ENCODE measurements around the gene LCOR. TPM values are rescaled to one million over a fixed set of nuclear protein-coding genes. Genes with fewer than 3 reads are reported as not detected.

Gene LCOR
- total RNA-seq, 2 donors from 2014 or later, result 36.9 to 43.3 TPM

DNA sequence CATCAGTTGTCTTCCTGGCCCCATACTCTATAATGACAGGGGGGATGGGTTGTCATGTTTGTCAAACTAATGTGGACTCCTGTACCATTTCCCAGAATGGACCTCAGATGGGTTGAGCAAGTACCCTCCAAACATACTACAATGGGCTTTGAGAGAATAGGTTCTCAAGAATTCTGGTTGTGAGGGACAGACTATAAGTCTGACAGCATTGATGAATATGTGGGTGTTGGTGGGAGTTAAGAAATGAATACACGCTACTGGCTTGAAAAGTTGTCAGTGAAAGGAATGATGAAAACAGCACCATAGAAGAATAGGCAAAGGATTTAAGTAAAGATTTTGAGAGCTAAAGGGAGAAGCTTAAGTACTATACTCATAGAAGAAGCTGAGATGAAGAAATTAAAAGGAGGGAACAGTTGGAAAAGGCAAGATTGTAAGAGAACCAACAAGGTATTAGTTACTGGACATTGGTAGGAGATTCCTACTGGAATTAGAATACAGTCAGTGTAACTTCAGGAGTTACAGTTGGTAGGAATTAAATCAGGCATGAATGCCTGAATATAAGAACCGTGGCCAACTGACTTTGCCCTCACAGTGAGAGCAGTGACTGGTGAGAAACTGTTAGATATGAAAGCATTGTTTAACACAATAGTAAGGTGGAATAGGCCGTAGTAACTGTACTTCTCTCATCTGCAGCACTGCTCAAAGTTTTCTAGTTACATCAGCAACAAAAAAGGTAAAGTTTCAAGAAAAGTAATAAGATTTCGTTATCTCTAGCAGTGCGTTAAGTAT, 86.3 kb downstream of the LCOR start:
- peaks cover 6% of the 10 kb centered on the region for H3K4me1 ChIP-seq (ENCODE audit: control insufficient read depth, insufficient read depth, low read length)
- no peak overlapping the region for H3K9ac ChIP-seq (ENCODE audit: extremely low read depth, low read length, poor library complexity, severe bottlenecking)
- H3K36me3 ChIP-seq (ENCODE audit: control insufficient read depth, insufficient read depth, low read length), result peaks cover 23% of the 10 kb centered on the region
- Mint-ChIP-seq H3K27ac (no peak overlapping the region), H3K27me3 (ENCODE audit: insufficient read depth) (no peaks in the 10 kb centered on the region), H3K36me3 (ENCODE audit: low read depth) (peaks cover 20% of the 10 kb centered on the region), H3K4me1 (peaks cover 13% of the 10 kb centered on the region), H3K9me3 (no peaks in the 10 kb centered on the region), H3K4me3 (no peak overlapping the region)
- no peaks in the 10 kb centered on the region for H3K27me3 ChIP-seq (ENCODE audit: control insufficient read depth, insufficient read depth, low read length, poor library complexity, severe bottlenecking)
- H3K9me3 ChIP-seq (ENCODE audit: control insufficient read depth, low read length), result no peaks in the 10 kb centered on the region
- no peak overlapping the region for H3K4me3 ChIP-seq (ENCODE audit: low read length)
- H3K27ac ChIP-seq (ENCODE audit: low read depth, low read length), result no peak overlapping the region
- TF ChIP-seq, protein P1, sequence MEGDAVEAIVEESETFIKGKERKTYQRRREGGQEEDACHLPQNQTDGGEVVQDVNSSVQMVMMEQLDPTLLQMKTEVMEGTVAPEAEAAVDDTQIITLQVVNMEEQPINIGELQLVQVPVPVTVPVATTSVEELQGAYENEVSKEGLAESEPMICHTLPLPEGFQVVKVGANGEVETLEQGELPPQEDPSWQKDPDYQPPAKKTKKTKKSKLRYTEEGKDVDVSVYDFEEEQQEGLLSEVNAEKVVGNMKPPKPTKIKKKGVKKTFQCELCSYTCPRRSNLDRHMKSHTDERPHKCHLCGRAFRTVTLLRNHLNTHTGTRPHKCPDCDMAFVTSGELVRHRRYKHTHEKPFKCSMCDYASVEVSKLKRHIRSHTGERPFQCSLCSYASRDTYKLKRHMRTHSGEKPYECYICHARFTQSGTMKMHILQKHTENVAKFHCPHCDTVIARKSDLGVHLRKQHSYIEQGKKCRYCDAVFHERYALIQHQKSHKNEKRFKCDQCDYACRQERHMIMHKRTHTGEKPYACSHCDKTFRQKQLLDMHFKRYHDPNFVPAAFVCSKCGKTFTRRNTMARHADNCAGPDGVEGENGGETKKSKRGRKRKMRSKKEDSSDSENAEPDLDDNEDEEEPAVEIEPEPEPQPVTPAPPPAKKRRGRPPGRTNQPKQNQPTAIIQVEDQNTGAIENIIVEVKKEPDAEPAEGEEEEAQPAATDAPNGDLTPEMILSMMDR (conservative IDR thresholded peaks at IDR 0.05), result no peak
- WGBS, 2 experiments (ENCODE audit: insufficient coverage in 1 of 2, insufficient read length in 1 of 2), result 78 to 86% methylated on average over 3 to 4 of the region's 5 CpGs
- DNase-seq, result no peak

DNA sequence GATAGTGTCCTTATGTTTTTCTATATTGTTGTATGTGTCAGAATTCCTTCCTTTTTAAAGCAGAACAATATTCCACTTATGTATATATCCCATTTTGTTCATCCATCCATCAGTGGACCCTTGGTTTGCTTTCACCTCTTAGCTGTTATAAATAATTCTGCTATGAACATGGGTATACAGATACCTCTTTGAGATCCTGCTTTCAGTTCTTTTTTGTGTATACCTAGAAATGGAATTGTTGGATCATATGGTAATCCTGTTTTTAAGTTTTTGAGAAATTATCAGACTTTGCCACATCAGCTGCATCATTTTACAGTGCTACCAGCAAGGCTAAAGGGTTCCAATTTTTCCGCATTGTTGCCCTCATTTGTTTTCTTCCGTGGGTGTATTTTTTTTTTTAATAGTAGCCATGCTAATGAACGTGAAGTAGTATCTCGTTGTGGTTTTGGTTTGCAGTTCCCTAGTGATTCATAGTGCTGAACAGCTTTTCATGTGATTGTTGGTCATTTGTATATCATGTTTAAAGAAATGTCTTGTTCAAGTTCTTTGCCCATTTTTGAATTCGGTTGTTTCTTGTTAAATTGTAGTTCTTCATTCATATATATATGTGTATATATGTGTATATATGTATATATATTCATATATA, 87.8 kb downstream of the LCOR start:
- Histone ChIP-seq H3K9me3 (ENCODE audit: control insufficient read depth, low read length) (no peaks in the 10 kb centered on the region), H3K4me3 (ENCODE audit: low read length) (no peak overlapping the region), H3K27me3 (ENCODE audit: control insufficient read depth, insufficient read depth, low read length, poor library complexity, severe bottlenecking) (no peaks in the 10 kb centered on the region), H3K36me3 (ENCODE audit: control insufficient read depth, insufficient read depth, low read length) (peaks cover 18% of the 10 kb centered on the region), H3K4me1 (ENCODE audit: control insufficient read depth, insufficient read depth, low read length) (peaks cover 8% of the 10 kb centered on the region), H3K27ac (ENCODE audit: low read depth, low read length) (no peak overlapping the region), H3K9ac (ENCODE audit: extremely low read depth, low read length, poor library complexity, severe bottlenecking) (no peak overlapping the region)
- no peak for DNase-seq
- H3K27me3 Mint-ChIP-seq (ENCODE audit: insufficient read depth), result no peaks in the 10 kb centered on the region
- no peak overlapping the region for H3K27ac Mint-ChIP-seq
- H3K4me3 Mint-ChIP-seq, result no peak overlapping the region
- H3K36me3 Mint-ChIP-seq (ENCODE audit: low read depth), result peaks cover 14% of the 10 kb centered on the region
- TF ChIP-seq, protein P1 (conservative IDR thresholded peaks at IDR 0.05), result no peak
- no peaks in the 10 kb centered on the region for H3K9me3 Mint-ChIP-seq
- H3K4me1 Mint-ChIP-seq, result peaks cover 18% of the 10 kb centered on the region
- WGBS, 2 experiments (ENCODE audit: insufficient coverage in 1 of 2, insufficient read length in 1 of 2), result 96 to 100% methylated on average over 2 to 4 of the region's 5 CpGs

DNA sequence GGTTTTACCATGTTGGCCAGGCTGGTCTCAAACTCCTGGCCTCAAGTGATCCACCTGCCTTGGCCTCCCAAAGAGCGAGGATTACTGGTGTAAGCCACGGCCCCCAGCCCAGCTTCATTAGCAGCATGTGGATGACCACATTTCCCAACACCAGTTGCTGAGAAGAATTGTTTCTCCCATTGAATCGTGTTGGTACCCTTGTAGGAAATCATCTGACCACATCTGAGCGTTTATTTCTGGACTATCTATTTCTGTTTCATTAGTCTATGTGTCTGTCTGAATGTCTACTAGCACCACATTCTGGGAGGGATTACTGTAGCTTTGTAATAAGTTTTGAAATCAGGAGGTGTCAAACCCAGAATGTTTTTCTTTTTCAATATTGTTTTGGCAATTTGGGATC, 89.6 kb downstream of the LCOR start:
- TF ChIP-seq, protein P1 (conservative IDR thresholded peaks at IDR 0.05), result no peak
- 88 to 100% methylated on average over 4 of the region's 4 CpGs for WGBS, 2 experiments (ENCODE audit: insufficient coverage in 1 of 2, insufficient read length in 1 of 2)

More for the DNA sequence above, 89.6 kb downstream of the LCOR start:
- Mint-ChIP-seq H3K4me3 (no peak overlapping the region), H3K9me3 (no peaks in the 10 kb centered on the region), H3K36me3 (ENCODE audit: low read depth) (peaks cover 17% of the 10 kb centered on the region), H3K4me1 (peaks cover 18% of the 10 kb centered on the region), H3K27me3 (ENCODE audit: insufficient read depth) (no peaks in the 10 kb centered on the region), H3K27ac (no peak overlapping the region)
- H3K27me3 ChIP-seq (ENCODE audit: control insufficient read depth, insufficient read depth, low read length, poor library complexity, severe bottlenecking), result no peaks in the 10 kb centered on the region
- peaks cover 20% of the 10 kb centered on the region for H3K36me3 ChIP-seq (ENCODE audit: control insufficient read depth, insufficient read depth, low read length)
- H3K9me3 ChIP-seq (ENCODE audit: control insufficient read depth, low read length), result no peaks in the 10 kb centered on the region
- no peak overlapping the region for H3K4me3 ChIP-seq (ENCODE audit: low read length)
- peaks cover 8% of the 10 kb centered on the region for H3K4me1 ChIP-seq (ENCODE audit: control insufficient read depth, insufficient read depth, low read length)
- H3K27ac ChIP-seq (ENCODE audit: low read depth, low read length), result no peak overlapping the region
- no peak overlapping the region for H3K9ac ChIP-seq (ENCODE audit: extremely low read depth, low read length, poor library complexity, severe bottlenecking)
- DNase-seq, result no peak

Measured in endodermal cell (in vitro differentiated cells).